ENCODE data around the gene AIF1L.
A peak's percentile ranks its signal among the peaks of the same experiment; 100 is the strongest.
"Not testable (repeated sequence)": the region's sequence is repeated elsewhere in the genome, so short reads cannot be mapped to it uniquely, and the experiment has no call there.

The AIF1L gene

GRCh38 chr9:131121346-131121745 is 25.0 kb downstream of the AIF1L start:
- DNase-seq (ENCODE audit: low read depth) = no peak

- no peak for DNase-seq (ENCODE audit: low read depth)
Observed at GRCh38 chr9:131122158-131122557, 25.8 kb downstream of the AIF1L start.

GRCh38 chr9:131125038-131125287 is 28.6 kb downstream of the AIF1L start:
- no peak for DNase-seq (ENCODE audit: low read depth)

- DNase-seq (ENCODE audit: low read depth) = peak; percentile 99
Observed at GRCh38 chr9:131125288-131126058, 29.1 kb downstream of the AIF1L start, which contains the start of gene NUP214. NUP214 (plus strand) TSS chr9:131125586; CDS start chr9:131125705, 119 bp downstream.

- no peak for DNase-seq (ENCODE audit: low read depth)
Observed at GRCh38 chr9:131126059-131126426, 29.7 kb downstream of the AIF1L start.

- DNase-seq (ENCODE audit: low read depth) = no peak
Observed at GRCh38 chr9:131129183-131129582, 32.9 kb downstream of the AIF1L start.

GRCh38 chr9:131138676-131139075 is 42.3 kb downstream of the AIF1L start:
- no peak for DNase-seq (ENCODE audit: low read depth)

- no peak for DNase-seq (ENCODE audit: low read depth)
Observed at GRCh38 chr9:131140112-131140511, 43.8 kb downstream of the AIF1L start.

- no peak for DNase-seq (ENCODE audit: low read depth)
Observed at GRCh38 chr9:131140550-131140949, 44.2 kb downstream of the AIF1L start.

- no peak for DNase-seq (ENCODE audit: low read depth)
Observed at GRCh38 chr9:131142160-131142559, 45.8 kb downstream of the AIF1L start.

- DNase-seq (ENCODE audit: low read depth) = no peak
Observed at GRCh38 chr9:131144201-131144600, 47.9 kb downstream of the AIF1L start.

- DNase-seq (ENCODE audit: low read depth) = no peak
Observed at GRCh38 chr9:131145245-131145644, 48.9 kb downstream of the AIF1L start.

GRCh38 chr9:131146186-131146585 is 49.9 kb downstream of the AIF1L start:
- DNase-seq (ENCODE audit: low read depth) = no peak

GRCh38 chr9:131148276-131148675 is 51.9 kb downstream of the AIF1L start:
- DNase-seq (ENCODE audit: low read depth) = no peak

- no peak for DNase-seq (ENCODE audit: low read depth)
Observed at GRCh38 chr9:131148966-131149687, 52.8 kb downstream of the AIF1L start.

- no peak for DNase-seq (ENCODE audit: low read depth)
Observed at GRCh38 chr9:131149688-131150053, 53.3 kb downstream of the AIF1L start.

GRCh38 chr9:131153595-131153994 is 57.3 kb downstream of the AIF1L start:
- DNase-seq (ENCODE audit: low read depth) = no peak

GRCh38 chr9:131158673-131159072 is 62.3 kb downstream of the AIF1L start:
- DNase-seq (ENCODE audit: low read depth) = not testable (repeated sequence)

GRCh38 chr9:131160416-131161112 is 64.2 kb downstream of the AIF1L start:
- no peak for DNase-seq (ENCODE audit: low read depth)

GRCh38 chr9:131161585-131161984 is 65.3 kb downstream of the AIF1L start:
- no peak for DNase-seq (ENCODE audit: low read depth)

GRCh38 chr9:131162886-131163285 is 66.6 kb downstream of the AIF1L start:
- no peak for DNase-seq (ENCODE audit: low read depth)

GRCh38 chr9:131165523-131165922 is 69.2 kb downstream of the AIF1L start:
- no peak for DNase-seq (ENCODE audit: low read depth)

GRCh38 chr9:131167146-131167692 is 70.9 kb downstream of the AIF1L start:
- DNase-seq (ENCODE audit: low read depth) = no peak
